AG04450 (cell line): Measurements from ENCODE around the gene CREB5. TPM values are rescaled to one million over a fixed set of nuclear protein-coding genes. Genes with fewer than 3 reads are reported as not detected.

Experiments
- CTCF ChIA-PET: fragments of 300-600, 350-600 bp; formaldehyde crosslinking; extraction: SDS; loops from one replicate; lab custom pipeline; 2022; ENCODE audit warnings: antibody characterized with exemption, inconsistent platforms; lab: Charles Lee
- POLR2A ChIA-PET: fragments of 350-600 bp; formaldehyde crosslinking; extraction: SDS; loops from one replicate; lab custom pipeline; 2021; ENCODE audit warnings: antibody characterized with exemption, inconsistent platforms; lab: Yijun Ruan, JAX
- DNase-seq: peaks from one replicate; pipeline ENCODE4 v3.0.0-alpha.2; 2011; ENCODE audit warnings: low read depth, low spot score
- H3K27ac ChIP-seq: one replicate; pipeline ENCODE4 v1.5.1; 2012; ENCODE audit warnings: low read depth, low read length, control low read depth
- H3K27me3 ChIP-seq: one replicate; pipeline ENCODE4 v1.6.0; 2012; ENCODE audit warnings: low read length; ENCODE audit not compliant: control insufficient read depth, insufficient read depth
- H3K4me3 ChIP-seq: 2 replicates; pipeline ENCODE4 v1.5.1; 2011; ENCODE audit warnings: mild to moderate bottlenecking, low read depth, low read length, control low read depth
- H3K9me3 ChIP-seq: 2 replicates; pipeline ENCODE4 v1.5.1; 2012; ENCODE audit warnings: low read length; ENCODE audit not compliant: control insufficient read depth, insufficient read depth
- CTCF ChIP-seq: IDR thresholded peaks from 2 replicates; pipeline ENCODE4 v1.5.1; 2011; ENCODE audit warnings: low read depth, low read length, control low read depth, inconsistent platforms
- polyA plus RNA-seq: library from polyadenylated mRNA; depleted of rRNA; stranded (reverse); fragments of >200 nt; gene quantifications from 2 replicates; pipeline ENCODE4 v1.2.3, GENCODE V29; 2011

CREB5 gene
- polyA plus RNA-seq, 1 experiment, result 22.1 TPM

GRCh38 chr7:28738412-28738811 lies 326.1 kb downstream of the CREB5 start:
- Histone ChIP-seq H3K27me3 (no peaks in the 10 kb centered on the region), H3K4me3 (no peak overlapping the region), H3K27ac (no peak overlapping the region), H3K9me3 (no peaks in the 10 kb centered on the region)
- no peak for DNase-seq
- ChIA-PET POLR2A (no interaction called here), CTCF (interaction anchor here (1.6 to 1.8 kb wide), 2 partner anchors 16 to 116 kb away, joined by 4 to 6 read pairs; no protein-coding TSS in a partner anchor)
- no peak for TF ChIP-seq CTCF

GRCh38 chr7:28739128-28739527 lies 326.8 kb downstream of the CREB5 start:
- no peak for TF ChIP-seq CTCF
- Histone ChIP-seq H3K27ac (no peak overlapping the region), H3K4me3 (no peak overlapping the region), H3K9me3 (no peaks in the 10 kb centered on the region), H3K27me3 (no peaks in the 10 kb centered on the region)
- ChIA-PET CTCF (interaction anchor here (1.6 to 1.8 kb wide), 2 partner anchors 15 to 115 kb away, joined by 4 to 6 read pairs; no protein-coding TSS in a partner anchor), POLR2A (no interaction called here)
- DNase-seq, result no peak

- ChIA-PET POLR2A (no interaction called here), CTCF (interaction anchor here (0.6 to 1.8 kb wide), 2 partner anchors 114 to 468 kb away, joined by 3 to 6 read pairs; no protein-coding TSS in a partner anchor)
- no peak overlapping the region for H3K4me3 ChIP-seq
- no peak for TF ChIP-seq CTCF
- no peak for DNase-seq
- no peak overlapping the region for H3K27ac ChIP-seq
- no peaks in the 10 kb centered on the region for H3K9me3 ChIP-seq
- no peaks in the 10 kb centered on the region for H3K27me3 ChIP-seq
Measured at GRCh38 chr7:28739826-28740225, 327.5 kb downstream of the CREB5 start.

DNA sequence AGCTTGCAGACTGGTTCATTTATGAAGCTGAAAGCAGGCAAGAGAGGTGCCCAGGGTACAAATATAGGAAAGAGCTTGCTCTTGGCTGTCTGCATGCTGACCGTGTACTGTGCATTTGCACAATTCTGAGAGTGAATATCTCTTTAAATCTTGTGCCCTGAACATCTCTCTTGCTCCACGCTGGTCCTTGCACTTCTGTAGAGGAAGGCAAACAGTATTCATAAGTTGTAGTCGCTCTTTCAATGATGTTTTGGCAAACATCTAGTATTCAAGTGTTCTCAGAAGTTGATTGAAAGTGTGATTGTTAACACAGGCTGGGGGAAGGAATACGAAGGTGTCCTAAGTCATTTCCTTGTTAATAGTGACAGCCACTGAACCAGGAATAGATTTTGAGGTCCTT lies 332.6 kb downstream of the CREB5 start:
- CTCF ChIA-PET, result no interaction called here

More for the DNA sequence above, 332.6 kb downstream of the CREB5 start:
- POLR2A ChIA-PET, result no interaction called here
- H3K9me3 ChIP-seq, result no peaks in the 10 kb centered on the region
- no peaks in the 10 kb centered on the region for H3K27me3 ChIP-seq
- TF ChIP-seq CTCF, result no peak
- H3K27ac ChIP-seq, result no peak overlapping the region
- no peak for DNase-seq
- no peak overlapping the region for H3K4me3 ChIP-seq
